Neuronal stem cell (in vitro differentiated cells): Measurements from ENCODE around the gene CSF2.
"Not testable (repeated sequence)": the region's sequence is repeated elsewhere in the genome, so short reads cannot be mapped to it uniquely, and the experiment has no call there.

Source experiments
- DNase-seq: peaks from one replicate; pipeline ENCODE4 v3.0.0-alpha.2; 2013; ENCODE audit warnings: low spot score
- H2AFZ ChIP-seq: one replicate; pipeline ENCODE4 v1.6.1; 2013; ENCODE audit warnings: mild to moderate bottlenecking, low read length, inconsistent platforms
- H2AK5ac ChIP-seq: 2 replicates; pipeline ENCODE4 v1.6.1; 2013; ENCODE audit warnings: low read depth, mild to moderate bottlenecking, inconsistent platforms, low read length, moderate library complexity, mixed read lengths
- H2BK120ac ChIP-seq: 2 replicates; pipeline ENCODE4 v1.6.1; 2013; ENCODE audit warnings: low read depth, mild to moderate bottlenecking, inconsistent platforms, low read length, moderate library complexity, mixed read lengths
- H2BK12ac ChIP-seq: one replicate; pipeline ENCODE4 v1.6.1; 2013; ENCODE audit warnings: low read length, inconsistent platforms
- H2BK15ac ChIP-seq: 2 replicates; pipeline ENCODE4 v1.6.1; 2013; ENCODE audit warnings: mild to moderate bottlenecking, low read length, inconsistent platforms, mixed read lengths
- H2BK5ac ChIP-seq: one replicate; pipeline ENCODE4 v1.6.1; 2013; ENCODE audit warnings: inconsistent platforms, mild to moderate bottlenecking, low read length, moderate library complexity
- H3K14ac ChIP-seq: one replicate; pipeline ENCODE4 v1.6.1; 2013; ENCODE audit warnings: low read length, inconsistent platforms
- H3K18ac ChIP-seq: 2 replicates; pipeline ENCODE4 v1.6.1; 2013; ENCODE audit warnings: low read length, inconsistent platforms
- H3K23ac ChIP-seq: 2 replicates; pipeline ENCODE4 v1.6.1; 2013; ENCODE audit warnings: low read depth, mild to moderate bottlenecking, mixed read lengths, low read length, inconsistent platforms; ENCODE audit not compliant: poor library complexity
- H3K27ac ChIP-seq: replicated peaks from 3 replicates; pipeline ENCODE4 v1.5.1; 2013; ENCODE audit warnings: low read length, inconsistent platforms
- H3K27me3 ChIP-seq, 3 experiments: 2 replicates each; pipeline ENCODE4 v1.6.1; 2013; ENCODE audit warnings: low read length in 3 of 3, mild to moderate bottlenecking in 2 of 3, inconsistent platforms in 1 of 3, low read depth in 1 of 3, mixed read lengths in 1 of 3, moderate library complexity in 1 of 3; ENCODE audit not compliant: control insufficient read depth in 3 of 3, insufficient read depth in 3 of 3
- H3K36me3 ChIP-seq, 2 donors: replicated peaks in 1 of 2; 2 replicates each; pipeline ENCODE4 v1.6.1; 2013; ENCODE audit warnings: low read length in 2 of 2; ENCODE audit not compliant: control insufficient read depth in 2 of 2, insufficient read depth in 2 of 2
- H3K4ac ChIP-seq: 2 replicates; pipeline ENCODE4 v1.6.1; 2013; ENCODE audit warnings: inconsistent platforms, mild to moderate bottlenecking, low read length, moderate library complexity
- H3K4me1 ChIP-seq, 2 donors: 1 replicate in 1 of 2; 2 replicates in 1 of 2; pipeline ENCODE4 v1.6.1; 2013; ENCODE audit warnings: low read length in 2 of 2, low read depth in 1 of 2; ENCODE audit not compliant: control insufficient read depth in 2 of 2, insufficient read depth in 1 of 2
- H3K4me2 ChIP-seq: one replicate; pipeline ENCODE4 v1.6.1; 2013; ENCODE audit warnings: mild to moderate bottlenecking, low read length, inconsistent platforms; ENCODE audit not compliant: insufficient read depth, poor library complexity, severe bottlenecking
- H3K4me3 ChIP-seq, 2 donors: 2 replicates each; pipeline ENCODE4 v1.5.1; 2013; ENCODE audit warnings: low read length in 2 of 2, mild to moderate bottlenecking in 2 of 2, inconsistent platforms in 1 of 2, moderate library complexity in 1 of 2
- H3K79me1 ChIP-seq: one replicate; pipeline ENCODE4 v1.6.1; 2013; ENCODE audit warnings: low read depth, mild to moderate bottlenecking, inconsistent platforms, low read length, moderate library complexity
- H3K9ac ChIP-seq: one replicate; pipeline ENCODE4 v1.6.1; 2013; ENCODE audit warnings: mild to moderate bottlenecking, low read depth, low read length, inconsistent platforms; ENCODE audit not compliant: poor library complexity
- H3K9me3 ChIP-seq, 2 donors: replicated peaks in 1 of 2; 2 replicates each; pipeline versions ENCODE3 to v1.6.1; 2013; ENCODE audit warnings: low read length in 2 of 2, mild to moderate bottlenecking in 2 of 2, inconsistent platforms in 1 of 2, low read depth in 1 of 2, mixed read lengths in 1 of 2, moderate library complexity in 1 of 2; ENCODE audit not compliant: control insufficient read depth in 2 of 2, insufficient read depth in 1 of 2
- H4K8ac ChIP-seq: one replicate; pipeline ENCODE4 v1.6.1; 2013; ENCODE audit warnings: low read depth, mild to moderate bottlenecking, inconsistent platforms, low read length, moderate library complexity
- H4K91ac ChIP-seq: one replicate; pipeline ENCODE4 v1.6.1; 2013; ENCODE audit warnings: low read length, low read depth, mild to moderate bottlenecking, inconsistent platforms; ENCODE audit not compliant: poor library complexity
- whole genome bisulfite sequencing, 2 donors: extraction: QIAGEN DNeasy Blood & Tissue Kit; methylation state at CpG; one replicate each; pipeline ENCODE4 v1.1.7; 2013; ENCODE audit warnings: missing lambda C conversion rate in 2 of 2, mixed read lengths in 1 of 2; ENCODE audit not compliant: insufficient read length in 2 of 2, insufficient replicate concordance in 1 of 2; ENCODE audit errors: extremely low coverage in 2 of 2; 5-methylcytosine and 5-hydroxymethylcytosine counted together

Gene CSF2

GRCh38 chr5:132104556-132104955 lies 31.0 kb downstream of the CSF2 start:
- Histone ChIP-seq H3K27me3 (no peaks in the 10 kb centered on the region), H2BK5ac (no peak overlapping the region), H3K36me3 (no peaks in the 10 kb centered on the region), H3K27ac (no peak overlapping the region), H3K4me2 (no peak overlapping the region), H3K4me3 (no peak overlapping the region), H2BK12ac (no peak overlapping the region), H2BK120ac (no peak overlapping the region), H2AK5ac (no peak overlapping the region), H3K9me3 (no peaks in the 10 kb centered on the region), H4K8ac (no peak overlapping the region), H4K91ac (no peak overlapping the region), H3K14ac (no peak overlapping the region), H2AFZ (no peak overlapping the region), H3K23ac (peak overlapping the region; percentile 5), H3K4me1 (no peaks in the 10 kb centered on the region), H3K79me1 (no peaks in the 10 kb centered on the region), H3K4ac (no peak overlapping the region), H2BK15ac (no peak overlapping the region), H3K9ac (no peak overlapping the region), H3K18ac (no peak overlapping the region)
- no peak for DNase-seq

- H2BK5ac ChIP-seq, result no peak overlapping the region
- no peak overlapping the region for H3K9ac ChIP-seq
- no peaks in the 10 kb centered on the region for H3K27me3 ChIP-seq
- H3K14ac ChIP-seq, result no peak overlapping the region
- no peaks in the 10 kb centered on the region for H3K36me3 ChIP-seq
- no peak overlapping the region for H2BK120ac ChIP-seq
- H3K23ac ChIP-seq, result no peak overlapping the region
- no peak overlapping the region for H2BK12ac ChIP-seq
- no peak overlapping the region for H2AFZ ChIP-seq
- no CpG with 5 or more reads among the region's 3 CpGs for WGBS, 2 donors
- H3K4me3 ChIP-seq, result peak overlapping the region in 1 of 2 donors; percentile 16
- no peak overlapping the region for H2BK15ac ChIP-seq
- no peak overlapping the region for H3K4me2 ChIP-seq
- DNase-seq, result no peak
- H3K79me1 ChIP-seq, result no peaks in the 10 kb centered on the region
- no peaks in the 10 kb centered on the region for H3K4me1 ChIP-seq
- H3K18ac ChIP-seq, result peak overlapping the region; percentile 55
- H4K8ac ChIP-seq, result no peak overlapping the region
- no peak overlapping the region for H2AK5ac ChIP-seq
- H3K9me3 ChIP-seq, result no peaks in the 10 kb centered on the region
- H3K4ac ChIP-seq, result no peak overlapping the region
- no peak overlapping the region for H4K91ac ChIP-seq
- no peak overlapping the region for H3K27ac ChIP-seq
These were observed 32.1 kb downstream of the CSF2 start for GRCh38 chr5:132105688-132106087.

DNA sequence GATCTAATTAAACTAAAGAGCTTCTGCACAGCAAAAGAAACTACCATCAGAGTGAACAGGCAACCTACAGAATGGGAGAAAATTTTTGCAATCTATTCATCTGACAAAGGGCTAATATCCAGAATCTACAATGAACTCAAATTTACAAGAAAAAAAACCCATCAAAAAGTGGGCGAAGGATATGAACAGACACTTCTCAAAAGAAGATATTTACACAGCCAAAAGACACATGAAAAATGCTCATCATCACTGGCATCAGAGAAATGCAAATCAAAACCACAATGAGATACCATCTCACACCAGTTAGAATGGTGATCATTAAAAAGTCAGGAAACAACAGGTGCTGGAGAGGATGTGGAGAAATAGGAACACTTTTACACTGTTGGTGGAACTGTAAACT lies 34.9 kb downstream of the CSF2 start:
- WGBS, 2 donors, result no CpG with 5 or more reads among the region's 1 CpG

GRCh38 chr5:132108957-132109356 lies 35.4 kb downstream of the CSF2 start:
- H4K8ac ChIP-seq, DNase-seq, H2BK12ac ChIP-seq, H3K27ac ChIP-seq, H4K91ac ChIP-seq, H2AK5ac ChIP-seq, H3K36me3 ChIP-seq, H3K14ac ChIP-seq, H3K4me1 ChIP-seq, H3K4me3 ChIP-seq, H3K18ac ChIP-seq, H3K23ac ChIP-seq, H3K9me3 ChIP-seq, H2BK120ac ChIP-seq, H3K79me1 ChIP-seq, H3K27me3 ChIP-seq, H3K4ac ChIP-seq, H2BK15ac ChIP-seq, H2AFZ ChIP-seq, H2BK5ac ChIP-seq, H3K4me2 ChIP-seq, H3K9ac ChIP-seq: not testable (repeated sequence)
- no CpG with 5 or more reads among the region's 4 CpGs for WGBS, 2 donors

More for the DNA sequence above, 34.9 kb downstream of the CSF2 start:
- H3K4me2 ChIP-seq, H3K27me3 ChIP-seq, H3K9me3 ChIP-seq, H3K9ac ChIP-seq, H3K27ac ChIP-seq, H3K79me1 ChIP-seq, H4K8ac ChIP-seq, H2BK15ac ChIP-seq, H4K91ac ChIP-seq, H3K36me3 ChIP-seq, H3K23ac ChIP-seq, H3K14ac ChIP-seq, H3K4me1 ChIP-seq, H2AFZ ChIP-seq, H2BK5ac ChIP-seq, H3K4ac ChIP-seq, H2BK12ac ChIP-seq, H2AK5ac ChIP-seq, H2BK120ac ChIP-seq, H3K18ac ChIP-seq, H3K4me3 ChIP-seq, DNase-seq: not testable (repeated sequence)
